OCI-M2 (cell line): ENCODE results near the gene RNF220.
A peak's percentile ranks its signal among the peaks of the same experiment; 100 is the strongest.

ENCODE experiments used
- DNase-seq: peaks from one replicate; lab custom pipeline; 2025; ENCODE audit not compliant: unreplicated experiment; lab: John Stamatoyannopoulos, UW

Gene RNF220

DNA sequence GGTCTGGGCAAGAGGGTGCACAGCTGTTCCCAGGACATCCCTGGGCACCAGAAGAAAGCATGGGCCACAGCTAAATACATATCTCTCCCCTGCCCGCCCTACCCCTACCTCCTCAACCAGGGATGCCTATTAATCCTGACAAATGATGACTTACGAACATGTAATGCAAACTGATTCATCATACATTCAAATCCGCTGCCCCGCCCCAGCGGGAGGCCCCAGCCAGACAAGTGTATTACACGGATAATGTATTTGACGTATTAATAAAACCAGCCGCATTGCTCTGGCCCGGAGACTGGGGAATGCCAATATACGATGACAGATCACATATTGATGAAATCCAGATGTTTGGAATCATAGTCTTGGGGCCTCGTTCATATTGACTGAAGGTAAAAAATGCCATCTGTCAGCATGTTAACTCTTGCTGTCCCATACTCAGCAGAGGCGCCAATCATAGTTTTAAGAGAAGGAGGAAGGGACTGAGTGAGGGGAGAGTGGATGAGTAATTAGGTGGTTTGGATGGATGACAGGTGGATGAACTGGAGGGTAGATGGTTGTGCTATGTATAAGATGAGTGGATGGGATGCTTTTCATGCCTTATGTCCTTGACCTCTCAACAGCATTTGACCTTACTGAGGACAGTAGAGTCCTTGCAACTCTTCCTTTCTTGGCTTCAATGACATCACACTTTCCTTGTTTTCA lies 201.0 kb downstream of the RNF220 start:
- no peak for DNase-seq

DNA sequence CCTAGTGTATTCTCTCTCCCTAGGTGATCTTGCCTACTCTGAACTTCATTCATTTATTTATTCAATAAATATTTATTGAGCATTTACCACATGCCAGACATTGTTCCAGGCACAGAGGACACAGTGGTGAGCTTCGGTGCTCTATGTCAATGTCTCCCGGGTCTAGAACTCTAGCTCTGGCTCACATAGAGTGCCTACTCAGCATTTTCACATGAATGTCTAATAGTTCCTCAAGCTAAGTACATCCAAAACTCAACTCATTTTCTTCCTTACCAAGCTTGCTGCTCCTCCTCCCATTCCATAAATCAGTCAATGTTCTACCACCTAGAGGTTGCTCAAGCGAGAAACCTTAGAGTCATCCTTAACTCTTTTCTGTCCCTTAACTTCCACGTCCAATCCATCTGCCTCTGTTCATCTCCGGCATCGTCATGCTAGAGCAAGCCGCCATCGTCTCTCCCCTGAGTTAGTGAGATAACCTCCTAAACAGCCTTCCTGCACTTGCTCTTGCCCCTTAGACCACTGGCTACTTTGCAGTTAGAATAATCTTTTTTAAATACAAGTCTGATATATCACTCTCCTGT lies 201.7 kb downstream of the RNF220 start:
- no peak for DNase-seq

DNA sequence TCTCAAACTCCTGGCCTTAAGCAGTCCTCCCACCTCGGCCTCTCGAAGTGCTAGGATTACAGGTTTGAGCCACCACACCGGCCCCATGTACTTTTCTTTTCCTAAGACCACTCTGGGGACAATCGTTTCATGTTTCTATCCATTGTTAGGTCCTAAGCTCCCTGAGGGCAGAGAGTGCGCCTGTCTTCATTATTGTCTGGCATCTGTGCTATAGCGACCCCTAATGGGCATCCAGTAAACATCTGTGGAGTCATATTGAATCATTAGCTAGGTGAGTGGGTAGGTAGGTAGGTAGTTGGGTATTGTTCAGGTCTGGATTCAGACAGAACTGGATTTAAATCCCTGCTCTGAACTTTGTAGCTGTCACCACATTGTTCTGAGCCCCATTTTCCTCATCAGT lies 203.1 kb downstream of the RNF220 start:
- no peak for DNase-seq

GRCh38 chr1:44609412-44609767 lies 204.3 kb downstream of the RNF220 start:
- DNase-seq, result peak; percentile 7

DNA sequence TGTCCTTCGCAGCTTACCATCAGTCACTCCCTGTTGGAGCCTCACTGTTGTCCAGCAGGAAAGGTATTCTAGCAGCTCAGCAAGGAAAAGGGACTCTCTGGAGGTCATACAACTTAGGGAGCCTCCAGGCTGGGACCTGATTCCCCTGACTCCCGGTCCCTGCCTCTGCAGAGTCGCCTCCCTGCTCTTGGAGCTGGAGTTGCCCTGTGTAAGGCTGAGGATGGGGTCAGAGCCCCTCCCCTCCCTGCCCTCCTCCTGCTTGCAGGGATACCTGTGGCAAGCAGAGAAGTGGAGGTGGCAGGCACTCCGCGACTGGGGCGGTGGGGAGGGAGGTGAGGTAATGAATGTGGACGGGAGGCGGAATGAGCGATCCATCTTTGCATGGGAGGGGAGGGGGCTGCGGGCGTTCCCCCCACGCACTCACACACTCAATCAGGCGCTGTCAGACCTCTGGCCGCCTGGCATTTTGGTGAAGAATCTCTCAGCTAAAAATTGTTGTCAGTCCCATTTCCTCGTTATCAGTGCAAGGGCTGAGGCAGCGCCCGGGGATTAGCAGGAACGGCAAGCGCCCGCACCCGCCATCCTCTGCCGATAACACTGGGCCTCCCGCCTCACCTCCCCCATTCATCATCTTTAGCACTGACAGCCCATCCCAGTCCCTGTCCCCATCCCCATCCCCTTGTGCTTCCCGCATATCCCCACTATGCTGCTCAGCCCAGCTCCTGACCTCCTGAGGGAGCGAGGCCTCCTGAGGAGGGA lies 204.9 kb downstream of the RNF220 start:
- DNase-seq, result peak; percentile 18

- DNase-seq, result no peak
Measured at GRCh38 chr1:44610527-44611148, 205.6 kb downstream of the RNF220 start.

DNA sequence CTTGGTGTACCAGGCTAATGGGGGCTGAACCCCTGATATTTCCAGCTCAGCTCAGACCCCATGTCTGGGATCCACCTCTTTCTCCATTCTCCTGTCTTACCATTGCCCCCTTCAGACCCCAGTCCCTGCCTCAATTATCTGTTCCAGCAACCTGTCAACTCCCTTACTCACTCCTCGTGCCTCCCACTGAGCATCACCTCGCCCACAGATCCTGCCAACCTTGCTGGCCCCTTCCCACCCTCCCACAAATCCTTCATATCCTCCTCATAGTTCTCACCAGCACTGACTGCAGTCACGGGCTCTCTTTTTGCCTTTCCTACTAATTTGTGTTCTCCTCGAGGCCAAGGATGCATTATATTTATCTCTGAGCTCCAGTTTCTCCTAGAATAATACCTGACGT lies 206.4 kb downstream of the RNF220 start:
- DNase-seq, result no peak

DNA sequence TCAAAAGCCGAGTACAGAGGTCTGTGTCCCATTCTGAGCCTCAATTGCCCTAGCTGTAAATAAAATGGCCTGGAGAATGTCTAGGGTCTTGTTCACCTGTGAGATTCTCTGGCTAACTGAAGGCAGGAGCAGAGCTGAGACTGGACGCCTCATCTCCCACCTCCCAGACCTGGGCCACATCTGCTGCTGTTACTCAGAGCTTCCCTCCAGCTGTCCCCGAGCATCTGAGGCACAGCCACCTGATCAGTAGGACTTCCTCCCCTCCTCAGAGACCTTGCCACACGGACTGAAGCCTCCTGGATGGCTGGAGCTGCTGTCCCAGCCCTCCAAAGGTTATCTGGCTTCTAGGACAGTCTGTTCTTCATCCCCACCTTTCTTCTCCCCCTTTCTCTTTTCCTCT lies 206.8 kb downstream of the RNF220 start:
- DNase-seq, result no peak

- no peak for DNase-seq
Measured at GRCh38 chr1:44613941-44614340, 208.9 kb downstream of the RNF220 start.

DNA sequence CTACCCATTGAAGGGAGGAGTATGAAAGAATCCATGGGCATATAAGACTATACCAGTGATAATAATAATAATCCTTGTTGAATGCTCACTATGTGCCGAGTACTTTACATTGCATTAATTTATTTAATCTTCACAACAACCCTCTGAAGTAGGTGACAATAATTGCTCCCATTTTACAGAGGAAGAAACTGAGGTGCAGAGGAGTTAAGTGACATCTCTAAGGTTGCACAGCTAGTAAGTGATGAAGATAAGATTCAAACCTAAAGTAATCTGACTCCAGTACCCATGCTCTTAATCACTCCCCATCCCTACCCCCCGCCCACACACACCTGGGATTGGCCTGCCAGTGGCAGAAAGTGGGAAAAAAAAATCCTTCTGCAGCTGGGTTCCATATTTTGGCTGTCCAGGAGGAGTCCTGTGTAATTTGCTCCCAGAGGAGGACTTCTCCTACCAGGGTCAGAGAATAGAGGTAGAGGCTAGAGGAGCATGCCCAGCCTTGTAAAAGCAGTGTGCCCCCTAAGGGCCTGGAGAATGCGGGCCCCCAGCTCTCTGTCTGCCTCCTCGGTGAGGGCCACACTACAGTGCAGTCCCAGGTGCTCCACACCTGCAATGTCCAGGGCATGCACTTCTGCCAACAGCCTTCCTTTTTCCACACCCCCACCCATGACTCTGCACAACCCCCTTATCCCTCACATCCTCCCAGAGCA lies 211.4 kb downstream of the RNF220 start:
- DNase-seq, result no peak

DNA sequence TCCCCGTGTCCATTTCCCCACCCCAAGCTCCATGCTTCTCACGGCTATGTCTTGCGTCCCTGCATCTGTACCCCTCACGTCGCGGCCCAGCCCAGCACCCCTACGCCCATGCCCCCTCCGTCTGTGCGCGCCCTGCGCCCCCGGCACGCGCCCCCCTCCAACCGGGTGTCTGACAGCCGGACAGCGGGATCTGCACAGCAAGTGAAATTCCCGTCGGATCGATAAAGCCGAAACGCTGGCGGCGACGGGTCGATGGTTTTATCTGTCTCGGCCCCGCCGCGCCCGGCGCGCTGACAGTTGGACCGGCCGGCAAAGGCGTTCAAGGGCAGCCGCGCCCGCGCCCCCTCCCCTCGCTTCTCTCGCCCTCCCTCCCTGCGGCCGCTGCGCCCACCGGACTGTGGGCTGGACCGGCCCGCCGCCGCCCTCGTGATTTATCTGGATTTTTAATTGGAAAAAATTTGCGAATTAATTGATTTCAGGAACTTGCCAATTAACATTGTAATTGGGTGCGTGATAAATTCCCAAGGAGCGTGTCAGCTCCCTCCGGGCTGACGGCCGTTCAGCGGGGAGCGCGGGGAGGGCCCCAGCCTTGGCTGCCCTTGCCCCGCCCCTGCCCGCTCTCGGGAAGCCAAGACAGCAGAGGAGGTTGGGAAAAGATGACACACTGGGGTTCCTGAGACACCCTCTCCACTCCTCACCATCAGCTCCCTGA lies 212.1 kb downstream of the RNF220 start:
- DNase-seq, result no peak

GRCh38 chr1:44617703-44618029 lies 212.6 kb downstream of the RNF220 start:
- DNase-seq, result no peak

DNA sequence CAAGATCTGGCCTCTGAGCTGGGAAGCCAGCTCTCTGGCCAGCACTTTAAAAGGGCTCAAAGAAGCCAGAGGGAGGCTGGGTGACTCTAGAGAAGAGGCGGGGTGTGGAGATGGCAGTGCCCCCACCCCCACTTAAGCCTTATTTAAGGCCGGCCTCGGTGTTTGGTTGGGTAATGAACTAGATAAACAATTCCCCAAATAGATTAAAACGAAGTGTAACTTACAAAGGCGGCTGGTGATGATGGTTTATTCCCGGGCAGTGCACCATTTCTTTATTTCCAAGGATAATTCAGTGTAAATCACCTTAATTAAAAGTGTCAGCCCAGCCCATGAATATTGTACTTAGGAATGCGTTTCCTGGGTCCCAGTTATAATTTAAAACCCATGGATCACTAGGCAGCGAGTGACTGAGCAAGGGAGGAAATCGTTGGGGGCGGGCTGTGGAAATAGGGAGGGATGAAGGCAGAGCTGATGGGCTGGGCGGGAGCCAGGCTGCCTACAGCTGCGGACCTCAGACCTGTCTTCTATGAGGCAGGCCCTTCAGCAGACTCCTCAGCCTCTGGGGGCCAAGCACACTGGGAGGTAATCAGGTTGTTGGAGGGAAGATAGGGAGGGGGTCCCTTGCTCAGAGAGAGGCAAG lies 214.3 kb downstream of the RNF220 start:
- no peak for DNase-seq

GRCh38 chr1:44620072-44620471 lies 215.0 kb downstream of the RNF220 start:
- no peak for DNase-seq

GRCh38 chr1:44621841-44622286 lies 216.8 kb downstream of the RNF220 start:
- no peak for DNase-seq

- no peak for DNase-seq
Measured at GRCh38 chr1:44624268-44624901, 219.3 kb downstream of the RNF220 start.

GRCh38 chr1:44625348-44625747 lies 220.3 kb downstream of the RNF220 start:
- no peak for DNase-seq

DNA sequence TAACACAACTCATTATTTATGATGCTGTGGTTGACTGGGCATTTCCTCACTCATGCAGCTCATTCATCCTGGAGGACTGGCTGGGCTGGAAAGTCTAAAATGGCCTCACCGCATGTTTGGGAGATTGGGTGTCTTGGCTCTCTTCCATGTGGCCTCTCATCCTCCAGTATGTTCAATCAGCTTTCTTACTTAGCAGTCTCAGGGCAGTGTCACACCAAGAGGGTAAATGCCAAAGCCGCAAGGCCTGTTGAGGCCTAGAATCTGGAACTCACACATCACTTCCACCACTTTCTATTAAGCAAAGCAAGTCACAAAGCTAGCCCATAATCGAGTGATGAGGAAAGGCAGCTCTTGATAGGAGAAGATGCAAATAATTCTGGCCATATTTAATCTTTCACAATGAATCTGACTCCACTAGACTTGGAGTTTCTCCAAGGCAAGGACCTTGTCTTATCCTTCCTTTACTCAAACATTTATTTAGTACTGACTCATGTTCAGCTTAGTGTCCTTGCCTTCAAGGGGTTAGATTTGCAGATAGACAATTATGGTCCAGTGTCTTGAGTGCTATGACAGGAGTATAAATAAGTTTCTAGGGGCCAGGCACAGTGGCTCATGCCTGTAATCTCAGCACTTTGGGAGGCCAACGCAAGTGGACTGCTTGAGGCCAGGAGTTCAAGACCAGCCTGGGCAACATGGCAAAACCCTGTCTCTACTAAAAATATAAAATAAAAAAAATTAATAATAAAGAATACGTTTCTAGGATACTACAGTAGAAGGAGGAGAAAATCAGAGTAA lies 224.1 kb downstream of the RNF220 start:
- no peak for DNase-seq

GRCh38 chr1:44630116-44630515 lies 225.1 kb downstream of the RNF220 start:
- no peak for DNase-seq
